Superior temporal gyrus (tissue), 1 donor: ENCODE data around the gene CCDC102A.

Experiments used
- DNase-seq: peaks from one replicate; pipeline ENCODE4 v3.0.0-alpha.2; 2016; ENCODE audit errors: extremely low spot score

CCDC102A gene

DNA sequence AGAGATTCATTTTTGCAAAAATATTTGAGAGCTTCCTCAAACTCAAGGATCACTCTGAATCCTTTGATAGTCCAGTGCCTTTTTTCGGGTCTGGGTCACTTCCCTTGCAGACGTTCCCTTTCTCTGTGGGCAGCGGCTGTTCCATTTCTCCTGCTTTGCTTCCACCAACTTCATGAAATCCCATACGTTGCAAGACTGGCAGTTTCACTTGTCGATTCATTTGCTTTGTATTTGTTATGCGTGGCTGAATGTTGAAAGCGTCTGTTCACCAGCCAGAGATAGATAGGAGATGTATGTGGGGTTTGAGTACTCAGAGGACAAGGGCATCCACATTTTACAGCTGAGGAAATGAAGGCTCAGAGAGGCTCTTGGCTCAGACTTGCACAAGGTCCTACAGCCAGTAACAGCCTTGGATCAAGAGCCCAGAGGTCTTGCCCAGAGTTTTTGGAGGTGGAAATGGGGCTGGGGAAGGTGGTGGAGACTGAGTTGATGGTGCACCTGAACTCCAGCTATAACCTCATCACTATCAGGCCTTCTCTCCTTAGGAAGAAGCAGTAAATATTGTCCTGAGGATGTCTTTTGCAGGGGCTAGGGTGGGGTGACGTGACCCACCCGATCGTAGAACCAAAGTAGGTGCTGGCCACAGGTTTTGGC is 1.3 kb upstream of the CCDC102A start:
- no peak for DNase-seq

DNA sequence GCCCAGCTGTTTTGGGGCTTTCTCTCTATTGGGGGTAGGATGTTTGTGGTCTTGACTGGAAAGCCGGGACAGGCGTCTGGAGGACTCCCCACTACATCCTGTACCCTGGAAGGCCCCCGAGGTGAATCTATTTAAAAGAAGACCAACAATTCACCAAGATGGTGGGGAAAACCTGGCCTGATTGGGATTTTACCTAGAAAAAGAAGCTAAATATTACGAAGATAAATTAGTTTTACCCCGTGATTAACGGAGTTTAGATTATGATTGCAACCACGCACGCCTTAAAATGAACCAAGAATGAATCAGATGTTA is 779 bp upstream of the CCDC102A start:
- no peak for DNase-seq

GRCh38 chr16:57535680-57536305 is 578 bp downstream of the CCDC102A start:
- peak; percentile 68 for DNase-seq

GRCh38 chr16:57534881-57535658 is 1.3 kb downstream of the CCDC102A start:
- no peak for DNase-seq

GRCh38 chr16:57534337-57534880 is 2.0 kb downstream of the CCDC102A start:
- no peak for DNase-seq

DNA sequence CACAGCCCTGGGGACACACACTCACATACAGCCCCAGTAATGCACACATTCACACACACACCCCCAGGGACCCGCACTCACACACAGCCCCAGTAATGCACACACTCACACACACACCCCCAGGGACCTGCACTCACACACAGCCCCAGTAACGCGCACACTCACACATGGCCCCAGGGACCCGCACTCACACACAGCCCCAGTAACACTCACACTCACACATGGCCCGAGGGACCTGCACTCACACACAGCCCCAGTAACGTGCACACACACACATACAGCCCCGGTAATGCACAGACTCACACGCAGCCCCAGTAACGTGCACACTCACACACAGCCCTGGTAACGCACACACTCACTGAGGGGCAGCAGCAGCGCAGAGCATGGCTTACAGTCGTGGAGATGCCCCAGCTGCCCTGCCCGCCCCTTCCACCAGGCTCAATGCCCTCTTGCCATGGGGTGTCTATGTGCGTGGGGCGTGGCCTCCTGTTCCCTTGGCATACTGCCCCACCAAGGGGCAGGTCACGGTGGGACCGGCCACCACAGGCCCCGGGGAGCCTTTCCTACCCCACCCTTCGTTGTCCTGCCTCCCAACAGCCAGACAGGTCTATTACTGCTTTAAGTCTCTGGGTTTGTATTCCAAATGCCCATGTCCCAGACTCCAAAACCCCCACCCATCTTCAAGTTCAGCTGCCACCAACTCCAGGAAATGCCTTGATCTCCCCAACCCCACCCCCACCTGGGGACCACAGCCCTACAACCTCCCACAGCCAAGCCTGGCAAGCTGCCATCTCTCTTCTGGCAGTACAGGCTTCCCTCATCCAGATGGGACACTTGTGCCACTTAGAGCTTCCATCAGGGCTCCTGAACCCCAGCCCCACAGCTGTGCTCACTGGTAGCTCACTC is 2.7 kb downstream of the CCDC102A start:
- no peak for DNase-seq

- no peak for DNase-seq
Measured at GRCh38 chr16:57532266-57532625, 4.1 kb downstream of the CCDC102A start.

DNA sequence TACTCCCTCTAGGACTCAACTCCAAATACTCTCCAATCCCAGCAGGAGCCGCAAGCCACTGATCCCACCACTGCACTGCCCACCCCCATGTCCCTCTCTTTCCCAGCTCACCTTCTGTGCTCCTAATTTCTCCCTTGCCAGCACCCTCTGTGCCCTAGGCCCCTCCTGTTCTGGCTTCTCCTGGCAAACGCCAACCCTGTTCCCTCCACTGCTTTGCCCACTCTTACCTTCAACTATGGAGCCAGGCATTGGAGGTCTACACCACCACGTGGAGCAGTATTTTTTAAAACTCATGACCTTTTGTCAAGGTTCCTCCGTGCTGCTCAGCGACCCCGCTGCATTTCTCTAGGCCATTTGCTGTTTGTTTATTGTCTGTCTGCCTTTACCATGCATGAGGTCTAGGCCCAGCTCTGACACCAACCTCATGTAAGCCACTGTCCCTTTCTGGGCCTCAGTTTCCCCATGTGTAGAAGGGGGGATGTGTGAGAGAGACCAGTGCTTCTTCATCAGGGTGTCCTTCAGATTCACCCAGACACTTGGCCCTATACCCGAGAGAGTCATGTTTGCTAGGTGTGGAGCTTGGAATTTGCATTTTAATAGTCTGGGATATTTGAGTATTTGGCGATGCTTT is 4.6 kb downstream of the CCDC102A start:
- DNase-seq: no peak

DNA sequence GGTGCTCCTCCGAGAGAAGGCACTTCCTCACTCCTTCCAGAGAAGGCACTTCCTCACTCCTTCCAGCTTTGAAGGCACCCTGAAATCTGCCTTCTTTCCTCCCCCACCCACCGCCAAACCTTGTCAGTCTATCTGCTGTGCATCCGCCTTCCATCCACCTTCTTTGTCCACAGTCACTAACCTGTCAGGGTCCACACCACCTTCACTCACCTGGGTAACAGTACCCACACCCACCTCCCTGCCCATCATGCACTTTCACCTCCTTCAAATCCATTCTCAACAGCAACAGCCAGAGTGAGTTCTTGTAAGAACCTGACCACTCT is 5.2 kb downstream of the CCDC102A start:
- no peak for DNase-seq

DNA sequence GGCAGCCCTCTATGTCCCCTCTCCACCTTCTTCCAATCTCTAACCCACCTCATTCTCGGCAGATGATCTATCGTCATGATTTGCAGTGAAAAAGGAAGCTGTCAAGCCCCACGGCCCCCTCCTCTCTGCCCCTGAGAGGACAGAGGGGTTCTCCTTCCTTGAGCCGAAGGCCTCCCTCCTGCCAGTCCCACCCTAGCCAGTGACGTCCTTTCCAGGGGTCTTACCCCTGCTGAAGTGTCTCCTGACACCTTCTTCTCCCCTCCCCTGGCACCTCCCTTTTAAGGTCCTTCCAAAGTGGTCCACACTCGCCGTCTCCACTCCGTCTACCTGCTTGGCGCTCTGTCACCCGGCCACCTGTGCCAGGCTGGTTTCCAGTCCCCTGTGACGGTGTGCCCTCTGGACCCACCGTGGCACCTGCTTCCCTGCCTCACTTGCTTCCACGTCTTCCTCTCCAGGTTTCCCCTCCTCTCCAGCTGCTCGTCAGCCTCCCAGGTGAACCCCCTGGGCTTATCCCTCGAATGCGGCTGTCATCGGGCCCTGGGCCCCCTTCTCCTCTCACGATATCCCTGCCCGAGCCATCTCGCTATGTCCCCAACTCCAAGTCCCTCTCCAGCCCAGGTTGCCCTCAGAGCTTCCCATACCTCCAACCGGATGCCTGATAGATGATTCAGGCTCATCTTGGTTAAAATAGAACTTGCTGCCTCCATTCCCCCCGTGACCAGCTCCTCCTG is 5.7 kb downstream of the CCDC102A start:
- no peak for DNase-seq

GRCh38 chr16:57530104-57530521 is 6.3 kb downstream of the CCDC102A start:
- DNase-seq: no peak

GRCh38 chr16:57529391-57530103 is 6.8 kb downstream of the CCDC102A start:
- DNase-seq: no peak

DNA sequence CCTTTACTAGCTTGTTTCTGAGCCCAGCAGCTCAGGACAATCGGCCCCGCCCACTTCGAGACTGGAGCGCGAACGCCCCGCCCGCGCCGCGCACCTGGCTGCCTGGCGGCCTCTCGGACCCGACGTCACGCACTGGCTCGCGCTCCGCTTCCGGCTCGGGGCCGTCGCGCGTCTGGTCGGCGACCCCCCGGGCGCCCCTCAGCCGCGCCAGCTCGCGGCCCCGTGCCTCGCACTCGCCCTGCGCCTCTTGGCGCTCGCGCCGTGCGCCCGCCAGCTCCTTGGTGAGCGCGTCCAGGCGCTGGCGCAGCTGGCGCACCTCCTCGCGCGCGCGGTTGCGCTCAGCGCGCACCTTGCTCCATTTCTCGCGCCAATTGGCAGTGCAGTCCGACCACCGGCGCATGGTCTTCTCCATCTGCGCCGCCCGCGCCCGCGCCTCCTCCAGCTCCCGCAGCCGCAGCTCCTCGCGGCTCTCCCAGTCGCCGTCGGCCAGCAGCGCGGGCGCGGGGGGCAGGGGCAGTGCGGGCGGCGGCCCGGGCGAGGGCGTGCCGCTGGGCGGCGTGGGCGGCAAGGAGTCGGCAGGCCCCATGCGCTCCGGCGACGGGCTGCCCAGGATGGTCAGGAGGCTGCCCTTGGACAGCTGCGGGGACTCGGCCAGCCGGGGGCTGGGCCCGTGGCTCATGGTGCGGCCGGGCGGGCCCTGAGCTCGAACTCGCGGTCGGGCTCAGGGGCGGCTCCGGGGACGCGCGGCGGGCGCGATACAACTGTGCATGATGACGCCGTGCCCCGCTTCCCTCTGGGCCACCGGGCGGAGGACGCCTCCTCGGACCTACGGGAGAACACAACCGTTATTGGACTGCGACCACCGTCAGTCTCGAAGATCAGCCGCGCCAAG is 7.6 kb downstream of the CCDC102A start:
- no peak for DNase-seq

- no peak for DNase-seq
Measured at GRCh38 chr16:57527610-57528360, 8.6 kb downstream of the CCDC102A start.

GRCh38 chr16:57527027-57527426 is 9.3 kb downstream of the CCDC102A start:
- DNase-seq: no peak

- DNase-seq: no peak
Measured at GRCh38 chr16:57526498-57526897, 9.9 kb downstream of the CCDC102A start.

DNA sequence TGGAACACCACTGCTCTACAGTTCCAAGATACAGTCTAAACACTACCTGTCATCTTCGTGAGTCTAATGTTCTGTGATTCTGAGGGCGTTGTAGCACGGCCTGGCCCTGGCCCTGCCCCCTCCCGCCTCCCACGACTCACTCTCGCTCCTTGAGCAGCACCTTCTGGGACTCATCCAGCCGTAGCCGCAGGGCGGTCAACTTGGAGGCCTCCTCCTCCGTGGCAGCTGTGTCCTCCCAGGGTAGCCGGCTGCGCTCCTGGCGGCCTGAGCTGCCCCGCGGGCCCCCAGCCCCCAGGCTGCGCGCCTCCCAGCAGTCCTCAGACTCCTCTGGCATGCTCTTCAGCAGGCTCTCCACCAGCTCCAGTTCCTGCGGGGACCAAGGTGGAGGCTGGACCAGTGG is 10.6 kb downstream of the CCDC102A start:
- no peak for DNase-seq

GRCh38 chr16:57522960-57523359 is 13.4 kb downstream of the CCDC102A start:
- DNase-seq: no peak
